WI38 (cell line): Measurements from ENCODE around the gene SLC29A2.
"Not testable (repeated sequence)": the region's sequence is repeated elsewhere in the genome, so short reads cannot be mapped to it uniquely, and the experiment has no call there.

ENCODE experiments used
- H3K4me3 ChIP-seq: 2 replicates; pipeline ENCODE4 v1.5.1; 2011; ENCODE audit warnings: low read depth, mild to moderate bottlenecking, control low read depth, low read length
- TF ChIP-seq, protein P1 (sequence below): IDR thresholded peaks from 2 replicates; pipeline ENCODE4 v1.5.1; 2012; ENCODE audit warnings: low read depth, mild to moderate bottlenecking, control low read depth, low read length

SLC29A2 gene

DNA sequence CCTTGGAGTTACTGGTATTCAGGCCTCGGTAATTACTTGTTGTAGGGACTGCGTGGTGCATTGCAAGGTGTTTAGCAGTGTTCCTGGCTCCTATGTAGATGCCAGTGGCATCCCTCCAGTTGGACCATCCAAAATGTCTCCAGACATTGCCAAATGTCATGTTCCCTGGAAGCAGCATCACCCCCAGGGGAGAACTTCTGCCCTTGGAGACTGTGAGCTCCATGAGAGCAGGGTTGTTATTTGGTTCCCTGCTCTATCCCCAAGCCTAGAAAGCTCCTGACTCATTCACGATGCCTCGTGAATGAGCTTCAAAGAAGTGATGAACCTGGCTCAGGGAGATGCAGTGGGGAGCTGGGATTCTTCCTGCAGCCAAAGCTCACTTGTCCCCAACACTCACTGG is 50.0 kb downstream of the SLC29A2 start:
- TF ChIP-seq, protein P1, sequence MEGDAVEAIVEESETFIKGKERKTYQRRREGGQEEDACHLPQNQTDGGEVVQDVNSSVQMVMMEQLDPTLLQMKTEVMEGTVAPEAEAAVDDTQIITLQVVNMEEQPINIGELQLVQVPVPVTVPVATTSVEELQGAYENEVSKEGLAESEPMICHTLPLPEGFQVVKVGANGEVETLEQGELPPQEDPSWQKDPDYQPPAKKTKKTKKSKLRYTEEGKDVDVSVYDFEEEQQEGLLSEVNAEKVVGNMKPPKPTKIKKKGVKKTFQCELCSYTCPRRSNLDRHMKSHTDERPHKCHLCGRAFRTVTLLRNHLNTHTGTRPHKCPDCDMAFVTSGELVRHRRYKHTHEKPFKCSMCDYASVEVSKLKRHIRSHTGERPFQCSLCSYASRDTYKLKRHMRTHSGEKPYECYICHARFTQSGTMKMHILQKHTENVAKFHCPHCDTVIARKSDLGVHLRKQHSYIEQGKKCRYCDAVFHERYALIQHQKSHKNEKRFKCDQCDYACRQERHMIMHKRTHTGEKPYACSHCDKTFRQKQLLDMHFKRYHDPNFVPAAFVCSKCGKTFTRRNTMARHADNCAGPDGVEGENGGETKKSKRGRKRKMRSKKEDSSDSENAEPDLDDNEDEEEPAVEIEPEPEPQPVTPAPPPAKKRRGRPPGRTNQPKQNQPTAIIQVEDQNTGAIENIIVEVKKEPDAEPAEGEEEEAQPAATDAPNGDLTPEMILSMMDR = no peak
- no peak overlapping the region for H3K4me3 ChIP-seq

DNA sequence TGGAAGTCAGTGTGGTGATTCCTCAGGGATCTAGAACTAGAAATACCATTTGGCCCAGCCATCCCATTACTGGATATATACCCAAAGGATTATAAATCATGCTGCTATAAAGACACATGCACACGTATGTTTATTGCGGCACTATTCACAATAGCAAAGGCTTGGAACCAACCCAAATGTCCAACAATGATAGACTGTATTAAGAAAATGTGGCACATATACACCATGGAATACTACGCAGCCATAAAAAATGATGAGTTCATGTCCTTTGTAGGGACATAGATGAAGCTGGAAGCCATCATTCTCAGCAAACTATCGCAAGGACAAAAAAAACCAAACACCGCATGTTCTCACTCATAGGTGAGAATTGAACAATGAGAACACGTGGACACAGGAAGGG is 50.8 kb downstream of the SLC29A2 start:
- not testable (repeated sequence) for H3K4me3 ChIP-seq

DNA sequence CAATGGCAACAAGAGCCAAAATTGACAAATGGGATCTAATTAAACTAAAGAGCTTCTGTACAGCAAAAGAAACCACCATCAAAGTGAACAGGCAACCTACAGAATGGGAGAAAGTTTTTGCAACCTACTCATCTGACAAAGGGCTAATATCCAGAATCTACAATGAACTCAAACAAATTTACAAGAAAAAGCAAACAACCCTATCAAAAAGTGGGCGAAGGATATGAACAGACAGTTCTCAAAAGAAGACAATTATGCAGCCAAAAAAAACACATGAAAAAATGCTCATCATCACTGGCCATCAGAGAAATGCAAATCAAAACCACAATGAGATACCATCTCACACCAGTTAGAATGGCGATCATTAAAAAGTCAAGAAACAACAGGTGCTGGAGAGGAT is 51.3 kb downstream of the SLC29A2 start:
- H3K4me3 ChIP-seq = not testable (repeated sequence)

DNA sequence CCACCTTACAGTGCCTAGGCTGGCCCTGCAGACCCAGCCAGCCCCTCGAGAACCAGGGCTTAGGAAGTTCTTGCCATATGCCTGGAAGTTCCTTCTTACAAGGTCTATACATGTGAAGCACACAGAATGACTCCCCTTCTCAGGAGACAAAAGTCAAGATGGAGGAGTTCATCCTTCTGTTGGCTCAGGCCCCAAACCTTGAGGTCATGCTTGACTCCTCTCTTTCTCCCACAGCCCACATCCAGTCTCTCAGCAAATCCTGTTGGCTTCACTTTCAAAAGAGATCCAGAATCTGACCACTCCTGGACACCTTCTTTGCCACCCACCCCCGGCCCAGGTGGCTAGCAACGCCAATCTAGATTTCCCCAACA is 53.0 kb downstream of the SLC29A2 start:
- H3K4me3 ChIP-seq = no peak overlapping the region
- TF ChIP-seq, protein P1 = no peak

DNA sequence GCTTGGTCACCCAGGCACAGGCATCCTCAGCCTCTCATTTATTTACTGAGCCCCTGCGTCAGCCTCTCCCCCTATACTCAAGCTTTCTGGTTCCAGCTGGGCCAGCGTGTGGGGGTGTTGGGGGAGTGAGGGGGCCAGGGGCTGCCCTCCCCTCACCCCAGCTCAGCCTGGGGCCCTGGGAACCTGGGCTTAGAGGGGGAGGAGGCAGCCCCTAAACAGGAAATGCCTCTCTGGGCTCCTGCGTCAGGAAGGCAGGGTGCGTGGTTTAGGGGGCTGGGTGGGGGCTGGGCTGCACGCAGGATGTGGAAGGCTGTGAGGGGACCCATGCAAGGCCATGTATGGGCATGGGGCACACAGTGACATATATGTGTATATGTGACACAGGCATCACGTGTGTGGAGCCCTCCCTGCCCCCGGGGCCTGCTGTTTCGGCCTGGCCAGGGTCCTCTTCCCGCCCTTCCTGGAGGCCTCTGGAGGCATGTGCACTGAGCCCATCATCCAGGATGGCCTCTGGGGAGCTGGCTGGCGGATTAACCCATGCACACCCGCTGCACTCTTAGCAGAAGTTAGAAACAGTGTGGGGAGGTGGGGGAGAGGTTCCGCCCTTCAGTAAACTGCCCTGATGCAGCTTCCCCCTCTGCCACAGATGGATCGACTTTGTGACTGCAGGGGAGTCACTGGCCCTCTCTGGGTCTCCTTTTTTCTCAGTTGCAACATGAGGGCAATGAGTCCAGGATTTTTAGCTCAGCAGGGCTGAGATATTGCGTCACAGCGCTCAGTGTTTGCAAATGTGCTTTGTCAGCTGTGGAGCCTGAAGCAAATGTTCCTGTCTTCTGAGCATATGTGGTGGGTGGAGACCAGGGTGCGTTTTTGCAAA is 53.6 kb downstream of the SLC29A2 start:
- 0 out of 2 replicates have a peak overlapping the region, but pooled peaks have one; percentile 2 for H3K4me3 ChIP-seq
- TF ChIP-seq, protein P1 = no peak

DNA sequence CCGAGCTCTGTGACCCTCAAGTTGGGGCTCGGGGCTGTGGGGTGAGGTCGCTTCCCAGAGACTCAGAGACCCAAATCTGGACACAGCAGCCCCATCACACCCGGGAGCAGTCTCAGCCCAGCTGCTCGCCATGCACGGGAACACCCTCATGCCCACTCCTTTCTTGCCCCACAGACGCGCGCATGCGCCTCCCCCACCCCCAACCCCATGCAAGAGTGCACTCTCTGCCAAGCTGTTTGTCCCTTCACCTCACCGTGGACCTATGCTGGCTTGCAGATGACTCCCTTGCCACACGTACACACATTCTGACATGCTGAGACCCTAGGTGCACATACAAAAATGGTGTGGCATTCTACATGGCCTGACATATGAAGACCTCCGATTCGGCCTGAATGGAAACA is 54.2 kb downstream of the SLC29A2 start:
- H3K4me3 ChIP-seq = peak overlapping the region; percentile 20; the same call in 1 of the 2 replicates
- TF ChIP-seq, protein P1 = no peak

DNA sequence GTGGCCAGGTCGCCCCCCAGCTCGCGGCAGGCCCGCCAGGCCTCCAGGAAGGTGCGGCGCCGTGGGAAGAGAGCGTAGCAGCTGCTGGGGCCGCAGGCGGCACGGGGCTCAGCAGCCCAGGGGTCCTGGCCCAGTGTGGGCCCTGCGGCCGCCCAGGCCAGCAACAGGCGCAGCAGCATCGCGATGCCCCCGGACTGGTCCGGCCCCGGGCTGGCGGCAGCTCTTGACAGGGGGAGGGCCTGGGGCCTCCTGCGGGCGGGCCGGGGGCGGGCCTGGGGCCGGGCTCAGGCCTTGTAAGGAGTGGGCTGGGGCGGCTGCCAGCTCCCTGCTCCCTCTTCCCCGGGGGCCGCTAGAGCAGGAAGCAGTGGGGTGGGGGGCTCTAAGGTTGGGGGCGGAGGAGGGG is 54.7 kb downstream of the SLC29A2 start, which contains the start of gene CD248:
Gene CD248, minus strand, starts transcription at position 196 of the 403 bp plus-strand sequence. Its CDS starts 17 bp downstream, at position 179.
- peak within 1 kb of the TSS; percentile 58 for H3K4me3 ChIP-seq
- TF ChIP-seq, protein P1 = no peak

DNA sequence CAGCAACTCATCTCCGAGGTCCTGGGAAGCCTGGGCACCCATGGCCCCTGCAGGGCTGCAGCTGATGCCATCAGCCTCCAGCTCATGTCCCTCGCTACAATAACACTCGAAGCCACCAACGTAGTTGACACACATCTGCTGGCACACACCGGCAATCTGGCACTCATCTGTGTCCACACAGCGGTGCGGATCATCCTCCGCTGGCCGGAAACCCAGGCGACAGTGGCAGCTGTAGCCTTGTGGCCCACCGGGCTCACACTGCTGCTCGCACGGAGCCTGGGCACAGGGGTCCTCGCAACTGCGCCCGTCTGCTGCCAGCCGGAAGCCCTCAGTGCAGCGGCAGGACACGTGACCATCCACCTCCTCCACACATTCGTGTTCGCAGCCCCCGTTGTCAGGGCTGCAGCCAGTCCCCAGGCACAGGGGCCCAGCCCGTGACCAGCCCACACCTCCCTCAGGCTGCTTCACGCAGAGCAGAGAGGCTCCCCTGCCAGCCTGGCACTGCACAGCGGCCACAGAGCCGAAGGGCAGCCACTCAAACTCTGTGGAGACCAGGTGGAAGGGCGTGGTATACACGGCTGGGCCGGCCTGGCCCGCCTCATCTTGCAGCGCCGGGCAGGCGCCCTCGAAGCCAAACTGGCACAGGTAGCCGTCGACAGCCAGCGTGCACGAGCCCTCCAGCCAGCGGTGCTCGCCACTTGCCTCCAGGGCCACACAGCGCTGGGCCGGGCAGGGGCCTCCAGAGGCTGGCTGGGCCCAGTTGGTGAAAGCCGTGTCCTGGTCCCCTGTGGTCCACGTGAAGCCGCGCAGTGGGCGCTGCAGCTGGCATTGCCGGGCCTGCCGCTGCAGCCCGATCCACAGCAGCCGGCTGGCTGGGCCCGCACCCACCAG is 55.4 kb downstream of the SLC29A2 start:
- TF ChIP-seq, protein P1 = no peak
- peak overlapping the region; percentile 58 for H3K4me3 ChIP-seq
